SK-N-SH (cell line): Measurements from ENCODE around the gene LMAN2. TPM values are rescaled to one million over a fixed set of nuclear protein-coding genes. Genes with fewer than 3 reads are reported as not detected.

Experiments used
- CTCF ChIA-PET: fragments of 300-600, 350-600 bp; formaldehyde crosslinking; extraction: SDS; loops from one replicate; lab custom pipeline; 2021; lab: Yijun Ruan, JAX
- POLR2A ChIA-PET: fragments of 350-600 bp; sonication (Branson Sonifier 250); formaldehyde crosslinking; extraction: SDS; loops from one replicate; lab custom pipeline; 2020; ENCODE audit warnings: antibody characterized with exemption, inconsistent platforms; lab: Yijun Ruan, JAX
- DNase-seq: peaks from one replicate; pipeline ENCODE4 v3.0.0; 2012
- H2AFZ ChIP-seq: fragments of 200-600 bp; sonication (generic); 2 replicates; pipeline ENCODE4 v1.8.1; 2016; ENCODE audit warnings: antibody characterized with exemption, mild to moderate bottlenecking, low read depth
- H3F3A ChIP-seq: fragments of 200-600 bp; sonication (generic); replicated peaks from 2 replicates; pipeline ENCODE3; 2016; ENCODE audit warnings: antibody characterized with exemption, mild to moderate bottlenecking; ENCODE audit not compliant: insufficient read depth
- H3K27ac ChIP-seq, 2 experiments: fragments of 200-500 bp in 1 of 2; fragments of 200-600 bp in 1 of 2; sonication (Bioruptor generic) in 1 of 2; sonication (generic), shearing (Covaris generic) in 1 of 2; 2 replicates each; pipeline versions ENCODE4 v1.5.1 to v1.6.1; 2014 to 2016; ENCODE audit warnings: low read depth in 2 of 2, inconsistent platforms in 1 of 2, low read length in 1 of 2, mild to moderate bottlenecking in 1 of 2, mixed read lengths in 1 of 2
- H3K27me3 ChIP-seq: fragments of 200-600 bp; sonication (generic), shearing (Covaris generic); 2 replicates; pipeline ENCODE4 v1.6.1; 2016; ENCODE audit warnings: mixed run types; ENCODE audit not compliant: insufficient read depth
- H3K36me3 ChIP-seq, 2 experiments: fragments of 200-500 bp in 1 of 2; fragments of 200-600 bp in 1 of 2; sonication (Bioruptor generic) in 1 of 2; sonication (generic) in 1 of 2; replicated peaks in 1 of 2; 2 replicates each; pipeline versions ENCODE3 to v1.5.1; 2014 to 2016; ENCODE audit warnings: low read length in 1 of 2, mild to moderate bottlenecking in 1 of 2; ENCODE audit not compliant: insufficient read depth in 2 of 2, control insufficient read depth in 1 of 2
- H3K4me1 ChIP-seq, 2 experiments: fragments of 200-500 bp in 1 of 2; fragments of 200-600 bp in 1 of 2; sonication (Bioruptor generic) in 1 of 2; sonication (generic), shearing (Covaris generic) in 1 of 2; 2 replicates each; pipeline versions ENCODE4 v1.5.1 to v1.6.1; 2014 to 2016; ENCODE audit warnings: low read depth in 1 of 2, low read length in 1 of 2, mixed run types in 1 of 2; ENCODE audit not compliant: insufficient read depth in 2 of 2, control insufficient read depth in 1 of 2
- H3K4me2 ChIP-seq: fragments of 200-600 bp; sonication (generic), shearing (Covaris generic); 2 replicates; pipeline ENCODE4 v1.6.1; 2017; ENCODE audit warnings: mixed run types
- H3K4me3 ChIP-seq, 2 experiments: fragments of 200-500 bp in 1 of 2; fragments of 200-600 bp in 1 of 2; sonication (Bioruptor generic) in 1 of 2; sonication (generic), shearing (Covaris generic) in 1 of 2; 2 replicates each; pipeline versions ENCODE4 v1.5.1 to v1.8.1; 2014 to 2016; ENCODE audit warnings: low read depth in 2 of 2, inconsistent platforms in 1 of 2, low read length in 1 of 2, mild to moderate bottlenecking in 1 of 2, mixed read lengths in 1 of 2, moderate library complexity in 1 of 2
- H3K79me2 ChIP-seq: fragments of 200-600 bp; sonication (generic); 2 replicates; pipeline ENCODE4 v1.8.1; 2017; ENCODE audit warnings: mild to moderate bottlenecking; ENCODE audit not compliant: insufficient read depth
- H3K9ac ChIP-seq: fragments of 200-600 bp; sonication (generic); 2 replicates; pipeline ENCODE4 v1.6.1; 2017; ENCODE audit warnings: mixed run types
- H3K9me2 ChIP-seq: fragments of 200-600 bp; sonication (generic); 2 replicates; pipeline ENCODE4 v1.6.1; 2017; ENCODE audit warnings: mixed run types
- H3K9me3 ChIP-seq: fragments of 200-600 bp; sonication (generic); 2 replicates; pipeline ENCODE4 v1.6.1; 2017; ENCODE audit warnings: mixed run types, mild to moderate bottlenecking, moderate library complexity
- H4K20me1 ChIP-seq: fragments of 200-600 bp; sonication (generic); 2 replicates; pipeline ENCODE4 v1.6.1; 2017; ENCODE audit warnings: mild to moderate bottlenecking, mixed run types; ENCODE audit not compliant: insufficient read depth
- ELF1 ChIP-seq: IDR thresholded peaks from 2 replicates; pipeline ENCODE4 v1.4.0; 2012
- EP300 ChIP-seq, 2 experiments: IDR thresholded peaks; 2 replicates each; pipeline versions ENCODE4 v1.4.0 to v1.6.1; 2012; ENCODE audit warnings: borderline replicate concordance in 1 of 2, low read depth in 1 of 2, low read length in 1 of 2
- FOXJ3 ChIP-seq: sonication (generic); formaldehyde crosslinking; IDR thresholded peaks from 2 replicates; pipeline ENCODE4 v1.5.1; 2020; ENCODE audit warnings: mild to moderate bottlenecking, missing genetic modification reagents
- FOXM1 ChIP-seq: IDR thresholded peaks from 2 replicates; pipeline ENCODE4 v1.4.0; 2012; ENCODE audit warnings: low read depth, mild to moderate bottlenecking
- MEF2A ChIP-seq: IDR thresholded peaks from 2 replicates; pipeline ENCODE4 v1.4.0; 2012; ENCODE audit warnings: low read depth, borderline replicate concordance
- MXI1 ChIP-seq: IDR thresholded peaks from 2 replicates; pipeline ENCODE4 v1.6.1; 2012; ENCODE audit warnings: mild to moderate bottlenecking, low read depth, low read length, improper control_type of control experiment
- NFIC ChIP-seq: IDR thresholded peaks from 2 replicates; pipeline ENCODE4 v1.4.0; 2012; ENCODE audit warnings: borderline replicate concordance
- NRF1 ChIP-seq: IDR thresholded peaks from 2 replicates; pipeline ENCODE4 v1.6.1; 2012; ENCODE audit warnings: low read depth, mild to moderate bottlenecking, low read length
- POLR2AphosphoS5 ChIP-seq: IDR thresholded peaks from 2 replicates; pipeline ENCODE4 v1.6.1; 2012; ENCODE audit warnings: low read depth, low read length
- RCOR1 ChIP-seq: fragments of 150-350 bp; IDR thresholded peaks from 2 replicates; pipeline ENCODE4 v1.6.1; 2017; ENCODE audit warnings: antibody characterized with exemption, low read length
- REST ChIP-seq: IDR thresholded peaks from 2 replicates; pipeline ENCODE4 v1.6.1; 2012; ENCODE audit warnings: mild to moderate bottlenecking, low read depth, low read length, moderate library complexity
- RFX5 ChIP-seq: IDR thresholded peaks from 2 replicates; pipeline ENCODE4 v1.6.1; 2012; ENCODE audit warnings: mild to moderate bottlenecking, improper control_type of control experiment, low read length
- RXRA ChIP-seq: IDR thresholded peaks from 2 replicates; pipeline ENCODE4 v1.4.0; 2012; ENCODE audit warnings: low read depth, mild to moderate bottlenecking, borderline replicate concordance
- SIN3A ChIP-seq: IDR thresholded peaks from 2 replicates; pipeline ENCODE4 v1.6.1; 2012; ENCODE audit warnings: low read depth, mild to moderate bottlenecking, low read length, moderate library complexity, borderline replicate concordance
- TEAD4 ChIP-seq: IDR thresholded peaks from 2 replicates; pipeline ENCODE4 v1.4.0; 2012; ENCODE audit warnings: mild to moderate bottlenecking, borderline replicate concordance; ENCODE audit not compliant: insufficient read depth
- WGBS: methylation state at CpG from one replicate; pipeline ENCODE4 v1.1.6; 2017; ENCODE audit warnings: low lambda C conversion rate; 5-methylcytosine and 5-hydroxymethylcytosine counted together
- polyA plus RNA-seq, 3 experiments: library from polyadenylated mRNA; depleted of rRNA; stranded (reverse); fragments of >200 nt; gene quantifications; 2 replicates each; pipeline ENCODE4 v1.2.3, GENCODE V29; 2012

LMAN2 gene
- polyA plus RNA-seq, 1 of the 3 experiments (the other 2 are of a cell fraction): 500 TPM

- peaks cover 26% of the 10 kb centered on the region for H4K20me1 ChIP-seq
- no peaks in the 10 kb centered on the region for H3K9me2 ChIP-seq
- peaks cover 76% of the 10 kb centered on the region for H3K79me2 ChIP-seq
- peak overlapping the region; percentile 98 for H3K4me2 ChIP-seq
- peaks cover 0 to 28% of the 10 kb centered on the region in 2 experiments; a peak in 1 of 4 replicates for H3K4me1 ChIP-seq
- POLR2A ChIA-PET: no interaction called here
- peak overlapping the region; percentile 90 for H3K9ac ChIP-seq
- H3K9me3 ChIP-seq: no peaks in the 10 kb centered on the region
- TF ChIP-seq MXI1 (peak; percentile 37; the same call in 1 of the 2 replicates), NFIC (no peak), SIN3A (peak; percentile 73; the same call in 1 of the 2 replicates), POLR2AphosphoS5 (0 out of 2 replicates have a peak, but pooled peaks have one; percentile 14)
- CTCF ChIA-PET: interaction anchor here (1.0 to 6.5 kb wide), 3 partner anchors 14 to 644 kb away, joined by 3 to 48 read pairs (median 6); no protein-coding TSS in a partner anchor
- peaks cover 30 to 44% of the 10 kb centered on the region in 2 experiments for H3K36me3 ChIP-seq
- H3K27me3 ChIP-seq: no peaks in the 10 kb centered on the region
- peak overlapping the region; percentile 93 to 98 for H3K4me3 ChIP-seq
- H3F3A ChIP-seq: peaks cover 23% of the 10 kb centered on the region
- peak overlapping the region; percentile 60 to 76; a peak in 3 of 4 replicates for H3K27ac ChIP-seq
- no peak overlapping the region for H2AFZ ChIP-seq
- peak; percentile 48 for DNase-seq
- 13% methylated on average over 10 of the region's 19 CpGs for WGBS
These were observed 46.9 kb downstream of the LMAN2 start for GRCh38 chr5:177304392-177305119.

GRCh38 chr5:177303925-177304391, 47.5 kb downstream of the LMAN2 start:
- Histone ChIP-seq H3K4me3 (peak overlapping the region; percentile 93 to 98), H3K27ac (peak overlapping the region; percentile 60 to 76; a peak in 3 of 4 replicates), H3K27me3 (no peaks in the 10 kb centered on the region), H3K9me3 (no peaks in the 10 kb centered on the region), H4K20me1 (peaks cover 20% of the 10 kb centered on the region), H3K4me2 (peak overlapping the region; percentile 98), H3K9me2 (no peaks in the 10 kb centered on the region), H3K36me3 (peaks cover 30 to 48% of the 10 kb centered on the region in 2 experiments), H3K4me1 (peaks cover 0 to 28% of the 10 kb centered on the region in 2 experiments; a peak in 1 of 4 replicates), H3F3A (peaks cover 18% of the 10 kb centered on the region), H3K9ac (peak overlapping the region; percentile 90), H2AFZ (no peak overlapping the region), H3K79me2 (peaks cover 70% of the 10 kb centered on the region)
- TF ChIP-seq RXRA (no peak), POLR2AphosphoS5 (no peak), FOXM1 (no peak), ELF1 (no peak), RCOR1 (no peak), TEAD4 (no peak), MEF2A (no peak), FOXJ3 (CRISPR knock-in tag) (no peak), REST (no peak), NRF1 (no peak), NFIC (no peak), RFX5 (no peak), EP300 (IDR thresholded peaks at IDR 0.05; ENCODE audit: borderline replicate concordance in 1 of 2, low read depth in 1 of 2, low read length in 1 of 2) (no peak)
- DNase-seq: peak; percentile 48
- WGBS: 0% methylated on average over 16 of the region's 25 CpGs
- POLR2A ChIA-PET: interaction anchor here (1.2 to 1.5 kb wide), 2 partner anchors 48 to 170 kb away, joined by 4 to 5 read pairs; partner anchors contain the start of genes LMAN2 and NSD1
- CTCF ChIA-PET: interaction anchor here (0.8 to 6.5 kb wide), 5 partner anchors 10 to 190 kb away, joined by 3 to 48 read pairs (median 3); no protein-coding TSS in a partner anchor
